Kidney (tissue), 14 donors: ENCODE measurements around the gene TMEM18. TPM values are rescaled to one million over a fixed set of nuclear protein-coding genes. Genes with fewer than 3 reads are reported as not detected.

Source experiments
- DNase-seq, 5 donors: peaks; one replicate each; pipeline ENCODE4 v3.0.0-alpha.2; 2013 to 2020
- FAIRE-seq: peaks from 2 replicates; lab custom pipeline; 2012; peaks lifted over from hg19 to GRCh38; lab: Jason Lieb, UNC
- H3K27ac ChIP-seq, 2 donors: one replicate each; pipeline ENCODE4 v1.7.0; 2013; ENCODE audit warnings: low read depth in 2 of 2, low read length in 2 of 2, inconsistent platforms in 1 of 2
- H3K27me3 ChIP-seq: one replicate; pipeline ENCODE4 v1.7.1; 2013; ENCODE audit warnings: low read length, inconsistent platforms; ENCODE audit not compliant: control insufficient read depth, insufficient read depth
- H3K36me3 ChIP-seq, 3 donors: one replicate each; pipeline versions ENCODE4 v1.7.0 to v1.7.1; 2013; ENCODE audit warnings: low read length in 3 of 3, control low read depth in 1 of 3, inconsistent platforms in 1 of 3; ENCODE audit not compliant: insufficient read depth in 3 of 3, control insufficient read depth in 2 of 3
- H3K4me1 ChIP-seq, 3 donors: one replicate each; pipeline versions ENCODE4 v1.7.0 to v1.7.1; 2013; ENCODE audit warnings: low read length in 3 of 3, inconsistent platforms in 1 of 3, low read depth in 1 of 3; ENCODE audit not compliant: control insufficient read depth in 2 of 3, insufficient read depth in 2 of 3
- H3K4me3 ChIP-seq, 3 donors: one replicate each; pipeline versions ENCODE4 v1.7.0 to v1.8.1; 2013; ENCODE audit warnings: low read length in 3 of 3, control low read depth in 1 of 3, inconsistent platforms in 1 of 3
- H3K9ac ChIP-seq, 3 donors: one replicate each; pipeline versions ENCODE4 v1.7.0 to v1.7.1; 2013; ENCODE audit warnings: low read length in 3 of 3, control low read depth in 1 of 3, inconsistent platforms in 1 of 3
- H3K9me3 ChIP-seq, 3 donors: one replicate each; pipeline versions ENCODE4 v1.7.0 to v1.7.1; 2013; ENCODE audit warnings: low read length in 3 of 3, control low read depth in 1 of 3, inconsistent platforms in 1 of 3; ENCODE audit not compliant: control insufficient read depth in 2 of 3, insufficient read depth in 1 of 3
- intact Hi-C: fragments of 100-400 bp; cut with DNase I; formaldehyde crosslinking; loops from one replicate; pipeline ENCODE4 v1.11.1; 2022
- polyA plus RNA-seq: library from polyadenylated mRNA; stranded (reverse); fragments of 350-450 nt; fragmentation: Illumina TruSeq; extraction: RNeasy Lipid Tissue Mini Kit (QIAGEN cat#74804); gene quantifications from one replicate; pipeline ENCODE4 v1.2.3, GENCODE V29; 2014; ENCODE audit warnings: low read depth, low replicate concordance; ENCODE audit not compliant: insufficient read depth
- total RNA-seq: library from RNA; stranded (reverse); fragmentation: NEBNext Ultra II Directional; extraction: Animal tissue kit (Norgen Biotek cat#: 25700); gene quantifications from one replicate; pipeline ENCODE4 v1.2.1, GENCODE V29; 2021
- TF ChIP-seq, protein P1 (sequence below): IDR thresholded peaks from 3 replicates; pipeline ENCODE4 v1.5.1; 2012; ENCODE audit warnings: mild to moderate bottlenecking, moderate library complexity, borderline replicate concordance; ENCODE audit not compliant: insufficient read depth; ENCODE audit errors: extremely low read depth
- donor health status: control.
- donor health status: control.
- donor health status: control.
- donor health status: control.
- donor health status: control.
- donor health status: DM: yes; HTN: yes; CAD: no.
- donor health status: Normal renal cell carcinoma (clear cell type).

TMEM18 gene
- total and polyA plus RNA-seq, 2 donors from 2014 or later = 24.0 to 29.7 TPM

DNA sequence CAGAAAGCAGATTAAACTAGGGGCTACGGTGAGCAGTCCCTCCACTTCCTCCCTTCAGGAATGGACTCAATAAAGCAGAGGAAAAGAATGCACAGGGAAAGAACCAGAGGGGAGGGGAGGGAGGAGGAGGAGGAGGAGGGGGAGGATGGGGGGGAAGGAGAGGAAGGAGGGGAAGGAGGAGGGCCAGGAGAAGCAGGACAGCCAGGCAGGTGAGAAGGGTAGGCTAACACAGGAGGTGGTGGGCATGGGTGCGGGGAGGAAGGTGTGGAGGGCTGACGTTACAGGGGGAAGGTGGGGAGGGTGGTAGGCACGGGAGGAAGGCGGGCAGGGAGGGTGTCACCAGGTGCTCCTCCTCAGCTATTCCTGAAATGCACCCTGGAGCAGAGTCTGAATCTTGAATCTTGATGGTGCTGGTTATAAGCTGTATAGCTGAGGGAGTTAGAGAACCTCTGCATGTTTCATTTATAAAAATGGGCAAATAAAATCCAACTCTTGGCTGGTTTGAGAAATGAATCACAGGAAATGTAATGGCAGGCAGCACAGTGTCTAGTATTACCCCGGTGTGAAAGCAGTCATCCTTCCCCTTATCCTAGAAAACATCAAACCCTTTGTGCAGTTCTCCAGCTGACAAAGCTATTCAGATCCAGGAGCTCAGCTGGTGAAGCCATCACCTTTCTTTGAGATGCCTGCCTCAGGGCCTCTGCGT, 3.4 kb downstream of the TMEM18 start:
- no peak for DNase-seq
- intact Hi-C loops = no loop called here
- H3K4me1 ChIP-seq = peaks cover 0 to 4% (median 0%) of the 10 kb centered on the region in 3 donors
- TF ChIP-seq, protein P1, sequence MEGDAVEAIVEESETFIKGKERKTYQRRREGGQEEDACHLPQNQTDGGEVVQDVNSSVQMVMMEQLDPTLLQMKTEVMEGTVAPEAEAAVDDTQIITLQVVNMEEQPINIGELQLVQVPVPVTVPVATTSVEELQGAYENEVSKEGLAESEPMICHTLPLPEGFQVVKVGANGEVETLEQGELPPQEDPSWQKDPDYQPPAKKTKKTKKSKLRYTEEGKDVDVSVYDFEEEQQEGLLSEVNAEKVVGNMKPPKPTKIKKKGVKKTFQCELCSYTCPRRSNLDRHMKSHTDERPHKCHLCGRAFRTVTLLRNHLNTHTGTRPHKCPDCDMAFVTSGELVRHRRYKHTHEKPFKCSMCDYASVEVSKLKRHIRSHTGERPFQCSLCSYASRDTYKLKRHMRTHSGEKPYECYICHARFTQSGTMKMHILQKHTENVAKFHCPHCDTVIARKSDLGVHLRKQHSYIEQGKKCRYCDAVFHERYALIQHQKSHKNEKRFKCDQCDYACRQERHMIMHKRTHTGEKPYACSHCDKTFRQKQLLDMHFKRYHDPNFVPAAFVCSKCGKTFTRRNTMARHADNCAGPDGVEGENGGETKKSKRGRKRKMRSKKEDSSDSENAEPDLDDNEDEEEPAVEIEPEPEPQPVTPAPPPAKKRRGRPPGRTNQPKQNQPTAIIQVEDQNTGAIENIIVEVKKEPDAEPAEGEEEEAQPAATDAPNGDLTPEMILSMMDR = no peak
- no peaks in the 10 kb centered on the region for H3K27me3 ChIP-seq
- no peak overlapping the region for H3K4me3 ChIP-seq
- no peak overlapping the region for H3K27ac ChIP-seq
- H3K9ac ChIP-seq = no peak overlapping the region
- no peak for FAIRE-seq
- H3K9me3 ChIP-seq = no peaks in the 10 kb centered on the region
- peaks cover 4 to 21% (median 11%) of the 10 kb centered on the region in 3 donors for H3K36me3 ChIP-seq

GRCh38 chr2:673016-673415, 4.2 kb downstream of the TMEM18 start:
- Histone ChIP-seq H3K4me1 (peaks cover 0 to 4% (median 0%) of the 10 kb centered on the region in 3 donors), H3K9me3 (no peaks in the 10 kb centered on the region), H3K9ac (no peak overlapping the region), H3K27ac (no peak overlapping the region), H3K27me3 (no peaks in the 10 kb centered on the region), H3K4me3 (no peak overlapping the region), H3K36me3 (peaks cover 8 to 28% (median 16%) of the 10 kb centered on the region in 3 donors)
- intact Hi-C loops = no loop called here
- DNase-seq (no peak), FAIRE-seq (no peak)
- TF ChIP-seq, protein P1 = no peak

GRCh38 chr2:672606-672905, 4.7 kb downstream of the TMEM18 start:
- FAIRE-seq (no peak), DNase-seq (no peak)
- Histone ChIP-seq H3K36me3 (peaks cover 10 to 30% (median 16%) of the 10 kb centered on the region in 3 donors), H3K4me3 (no peak overlapping the region), H3K27ac (no peak overlapping the region), H3K9me3 (no peaks in the 10 kb centered on the region), H3K27me3 (no peaks in the 10 kb centered on the region), H3K4me1 (peaks cover 0 to 4% (median 0%) of the 10 kb centered on the region in 3 donors), H3K9ac (no peak overlapping the region)
- intact Hi-C loops = no loop called here
- TF ChIP-seq, protein P1 = no peak
